Endothelial cell of umbilical vein (primary cell): ENCODE data around the gene TIMM10. TPM values are rescaled to one million over a fixed set of nuclear protein-coding genes. Genes with fewer than 3 reads are reported as not detected.

Experiments
- BruUV-seq: library from RNA; stranded (reverse); fragments of 400-500 nt; replicated peaks from 2 replicates; lab custom pipeline; 2021; lab: Mats Ljungman, UMichigan
- CTCF ChIA-PET: fragments of 300-600, 350-600 bp; sonication (Branson Sonifier 250); formaldehyde crosslinking; loops from one replicate; lab custom pipeline; 2021; ENCODE audit warnings: antibody characterized with exemption, inconsistent platforms; lab: Charles Lee
- POLR2A ChIA-PET: fragments of 300-600, 350-600 bp; sonication (Branson Sonifier 250); formaldehyde crosslinking; loops from one replicate; lab custom pipeline; 2021; ENCODE audit warnings: antibody characterized with exemption, inconsistent platforms; lab: Charles Lee
- DNase-seq: peaks from one replicate; pipeline ENCODE4 v3.0.0-alpha.2; 2011; ENCODE audit warnings: low read depth, low spot score
- FAIRE-seq: peaks from 2 replicates; lab custom pipeline; 2011; peaks lifted over from hg19 to GRCh38; lab: Jason Lieb, UNC
- H2AFZ ChIP-seq: 2 replicates; pipeline ENCODE4 v1.6.0; 2012; ENCODE audit warnings: low read depth, low read length, control low read depth, inconsistent platforms
- H3K27ac ChIP-seq: 2 replicates; pipeline ENCODE4 v1.5.1; 2011; ENCODE audit warnings: low read depth, mild to moderate bottlenecking, control low read depth, low read length, moderate library complexity; ENCODE audit not compliant: insufficient read depth
- H3K27me3 ChIP-seq, 2 experiments: 2 replicates each; pipeline versions ENCODE4 v1.6.0 to v1.6.1; 2011; ENCODE audit warnings: low read length in 2 of 2, mixed read lengths in 1 of 2; ENCODE audit not compliant: control insufficient read depth in 2 of 2, insufficient read depth in 2 of 2
- H3K36me3 ChIP-seq, 2 experiments: 2 replicates in 1 of 2; 3 replicates in 1 of 2; pipeline ENCODE4 v1.5.1; 2011; ENCODE audit warnings: low read length in 2 of 2, mild to moderate bottlenecking in 1 of 2, moderate library complexity in 1 of 2; ENCODE audit not compliant: control insufficient read depth in 2 of 2, insufficient read depth in 2 of 2; ENCODE audit errors: extremely low read depth in 1 of 2
- H3K4me1 ChIP-seq: 3 replicates; pipeline ENCODE4 v1.5.1; 2011; ENCODE audit warnings: mild to moderate bottlenecking, low read length; ENCODE audit not compliant: control insufficient read depth, insufficient read depth; ENCODE audit errors: extremely low read depth
- H3K4me2 ChIP-seq: 2 replicates; pipeline ENCODE4 v1.6.1; 2011; ENCODE audit warnings: low read length, control low read depth, mixed read lengths; ENCODE audit not compliant: insufficient read depth
- H3K4me3 ChIP-seq, 3 experiments: fragments of 200-600 bp in 1 of 3; sonication (generic), shearing (Covaris generic) in 1 of 3; replicated peaks in 1 of 3; 2 replicates each; pipeline ENCODE4 v1.5.1; 2011 to 2016; ENCODE audit warnings: control low read depth in 3 of 3, low read length in 3 of 3, mild to moderate bottlenecking in 2 of 3, inconsistent platforms in 1 of 3, low read depth in 1 of 3, moderate library complexity in 1 of 3; ENCODE audit not compliant: insufficient read depth in 1 of 3
- H3K79me2 ChIP-seq: 2 replicates; pipeline ENCODE4 v1.6.0; 2012; ENCODE audit warnings: low read length, inconsistent platforms; ENCODE audit not compliant: control insufficient read depth, insufficient read depth
- H3K9ac ChIP-seq: replicated peaks from 2 replicates; pipeline ENCODE3; 2011; ENCODE audit warnings: low read length, control low read depth; ENCODE audit not compliant: insufficient read depth; ENCODE audit errors: extremely low read depth
- H3K9me1 ChIP-seq: replicated peaks from 3 replicates; pipeline ENCODE4 v1.6.0; 2011; ENCODE audit warnings: mild to moderate bottlenecking, low read length; ENCODE audit not compliant: control insufficient read depth, insufficient read depth; ENCODE audit errors: extremely low read depth
- H3K9me3 ChIP-seq: replicated peaks from 2 replicates; pipeline ENCODE4 v1.5.1; 2012; ENCODE audit warnings: low read length, inconsistent platforms; ENCODE audit not compliant: control insufficient read depth, insufficient read depth
- H4K20me1 ChIP-seq: replicated peaks from 2 replicates; pipeline ENCODE3; 2011; ENCODE audit warnings: mild to moderate bottlenecking, low read length; ENCODE audit not compliant: control insufficient read depth, insufficient read depth; ENCODE audit errors: extremely low read depth
- EZH2 ChIP-seq: IDR thresholded peaks from 2 replicates; pipeline ENCODE4 v1.6.1; 2012; ENCODE audit warnings: borderline replicate concordance, low read depth, mild to moderate bottlenecking, moderate library complexity, low read length, inconsistent platforms; ENCODE audit not compliant: severe bottlenecking
- FOS ChIP-seq: IDR thresholded peaks from 2 replicates; pipeline ENCODE4 v1.6.1; 2011; ENCODE audit warnings: mild to moderate bottlenecking, low read length, moderate library complexity, borderline replicate concordance; ENCODE audit not compliant: insufficient read depth
- GATA2 ChIP-seq: IDR thresholded peaks from 2 replicates; pipeline ENCODE4 v1.7.0; 2011; ENCODE audit warnings: low read depth, mild to moderate bottlenecking, moderate library complexity, mixed read lengths, low read length; ENCODE audit not compliant: insufficient read length, insufficient read depth
- JUN ChIP-seq: IDR thresholded peaks from 2 replicates; pipeline ENCODE4 v1.6.1; 2011; ENCODE audit warnings: borderline replicate concordance, low read depth; ENCODE audit not compliant: insufficient read length, insufficient read depth
- MYC ChIP-seq: IDR thresholded peaks from one replicate; pipeline ENCODE4 v1.6.1; 2011; ENCODE audit warnings: mild to moderate bottlenecking, low read depth, low read length
- POLR2A ChIP-seq: IDR thresholded peaks from 2 replicates; pipeline ENCODE4 v1.6.1; 2012; ENCODE audit warnings: low read depth, mild to moderate bottlenecking, control low read depth, low read length
- POLR2AphosphoS5 ChIP-seq: IDR thresholded peaks from 2 replicates; pipeline ENCODE4 v1.6.1; 2012; ENCODE audit warnings: low read depth, mild to moderate bottlenecking, control low read depth, low read length, moderate library complexity; ENCODE audit not compliant: insufficient read depth
- dilution Hi-C: fragments of 300-500 bp; cut with MboI; formaldehyde crosslinking; loops from one replicate; pipeline ENCODE4 v1.15.0; 2019; ENCODE audit warnings: low sequenced_read_pairs; ENCODE audit not compliant: extremely low pct_ligation_motif_present
- intact Hi-C: fragments of 100-400 bp; cut with micrococcal nuclease; formaldehyde crosslinking; loops from one replicate; pipeline ENCODE4 v1.10.0; 2022
- polyA plus RNA-seq, 4 experiments: library from polyadenylated mRNA; depleted of rRNA in 3 of 4; stranded (reverse) in 3 of 4; unstranded in 1 of 4; fragments of >200 nt; gene quantifications; 2 replicates each; pipeline versions ENCODE4 v1.2.1 to v1.2.3, GENCODE V29; 2011 to 2012; ENCODE audit warnings: missing spikeins in 1 of 4
- total RNA-seq: library from RNA; stranded (reverse); gene quantifications from 2 replicates; pipeline ENCODE4 v1.2.3, GENCODE V29; 2021
- TF ChIP-seq, protein P1 (sequence below), 2 donors: IDR thresholded peaks; 1 replicate in 1 of 2; 2 replicates in 1 of 2; pipeline ENCODE4 v1.5.1; 2011; ENCODE audit warnings: low read length in 2 of 2, mild to moderate bottlenecking in 2 of 2, moderate library complexity in 2 of 2, control low read depth in 1 of 2, inconsistent platforms in 1 of 2, low read depth in 1 of 2; ENCODE audit not compliant: insufficient read depth in 1 of 2; ENCODE audit errors: extremely low read depth in 1 of 2
- TF ChIP-seq, protein P2 (sequence below): IDR thresholded peaks from 2 replicates; pipeline ENCODE4 v1.6.1; 2011; ENCODE audit not compliant: insufficient read depth, insufficient read length

Gene TIMM10
- total and polyA plus RNA-seq, 2 donors (not counting 3 experiments of a cell fraction or from before 2014, with no cell fraction given) = 64.2 to 128 TPM

DNA sequence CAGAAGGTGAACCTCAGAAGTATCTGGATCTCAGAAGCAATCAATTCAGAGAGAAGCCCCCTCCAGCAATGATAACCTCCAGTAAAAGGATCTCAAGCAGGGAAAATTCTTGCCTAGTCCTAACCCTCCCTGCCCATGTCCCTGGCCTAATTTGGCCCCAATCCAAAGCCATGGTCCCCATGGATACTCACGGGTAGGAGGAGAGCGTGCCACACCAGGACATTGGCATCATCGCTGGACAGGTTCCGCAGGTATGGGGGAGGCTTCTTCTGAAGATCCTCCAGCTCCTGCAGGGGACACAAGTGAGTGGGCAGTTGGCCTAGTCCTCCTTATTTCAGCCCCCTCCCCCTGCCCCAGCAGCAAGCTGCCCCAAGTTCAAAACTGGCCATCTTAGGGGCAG, 29.6 kb upstream of the TIMM10 start:
- intact Hi-C loops = no loop called here
- H3K4me1 ChIP-seq = no peaks in the 10 kb centered on the region
- no peaks in the 10 kb centered on the region for H3K36me3 ChIP-seq
- dilution Hi-C loops = no loop called here
- H3K4me2 ChIP-seq = no peak overlapping the region
- DNase-seq (no peak), FAIRE-seq (no peak)
- no peaks in the 10 kb centered on the region for H3K9me1 ChIP-seq
- no peak overlapping the region for H3K4me3 ChIP-seq
- no peak overlapping the region for H3K27ac ChIP-seq
- POLR2A ChIA-PET = no interaction called here
- H3K79me2 ChIP-seq = no peaks in the 10 kb centered on the region
- CTCF ChIA-PET = interaction anchor here (0.6 kb wide), 1 partner anchor 112 kb away, joined by 3 read pairs; no protein-coding TSS in a partner anchor
- no peak overlapping the region for H2AFZ ChIP-seq
- no peak overlapping the region for H3K9ac ChIP-seq
- H3K27me3 ChIP-seq = no peaks in the 10 kb centered on the region
- BruUV-seq = no TSS peak
- H4K20me1 ChIP-seq = no peaks in the 10 kb centered on the region
- no peaks in the 10 kb centered on the region for H3K9me3 ChIP-seq
- no peak for TF ChIP-seq POLR2A
- TF ChIP-seq, protein P1, sequence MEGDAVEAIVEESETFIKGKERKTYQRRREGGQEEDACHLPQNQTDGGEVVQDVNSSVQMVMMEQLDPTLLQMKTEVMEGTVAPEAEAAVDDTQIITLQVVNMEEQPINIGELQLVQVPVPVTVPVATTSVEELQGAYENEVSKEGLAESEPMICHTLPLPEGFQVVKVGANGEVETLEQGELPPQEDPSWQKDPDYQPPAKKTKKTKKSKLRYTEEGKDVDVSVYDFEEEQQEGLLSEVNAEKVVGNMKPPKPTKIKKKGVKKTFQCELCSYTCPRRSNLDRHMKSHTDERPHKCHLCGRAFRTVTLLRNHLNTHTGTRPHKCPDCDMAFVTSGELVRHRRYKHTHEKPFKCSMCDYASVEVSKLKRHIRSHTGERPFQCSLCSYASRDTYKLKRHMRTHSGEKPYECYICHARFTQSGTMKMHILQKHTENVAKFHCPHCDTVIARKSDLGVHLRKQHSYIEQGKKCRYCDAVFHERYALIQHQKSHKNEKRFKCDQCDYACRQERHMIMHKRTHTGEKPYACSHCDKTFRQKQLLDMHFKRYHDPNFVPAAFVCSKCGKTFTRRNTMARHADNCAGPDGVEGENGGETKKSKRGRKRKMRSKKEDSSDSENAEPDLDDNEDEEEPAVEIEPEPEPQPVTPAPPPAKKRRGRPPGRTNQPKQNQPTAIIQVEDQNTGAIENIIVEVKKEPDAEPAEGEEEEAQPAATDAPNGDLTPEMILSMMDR (IDR thresholded peaks at IDR 0.05; ENCODE audit: extremely low read depth in 1 of 2, insufficient read depth in 1 of 2, low read depth in 1 of 2, low read length in 2 of 2) = no peak
- TF ChIP-seq, protein P2, sequence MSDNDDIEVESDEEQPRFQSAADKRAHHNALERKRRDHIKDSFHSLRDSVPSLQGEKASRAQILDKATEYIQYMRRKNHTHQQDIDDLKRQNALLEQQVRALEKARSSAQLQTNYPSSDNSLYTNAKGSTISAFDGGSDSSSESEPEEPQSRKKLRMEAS = no peak
- TF ChIP-seq EZH2 = no peak
- no peak for TF ChIP-seq GATA2
- no peak for TF ChIP-seq JUN
- TF ChIP-seq FOS = no peak
- no peak for TF ChIP-seq POLR2AphosphoS5
- TF ChIP-seq MYC = no peak
